GM12878 (cell line): ENCODE data around the gene TACR1. TPM values are rescaled to one million over a fixed set of nuclear protein-coding genes. Genes with fewer than 3 reads are reported as not detected.

Source experiments
- ATAC-seq: fragments of 200-7000 bp; cut with Tn5 transposase; 3 replicates; pipeline ENCODE4 v1.9.1; 2020; ENCODE audit warnings: mild to moderate bottlenecking, moderate library complexity
- BruUV-seq: library from RNA; stranded (reverse); fragments of 400-500 nt; replicated peaks from 2 replicates; lab custom pipeline; 2021; lab: Mats Ljungman, UMichigan
- CTCF ChIA-PET: fragments of 300-600 bp; sonication (Branson Sonifier 250); formaldehyde crosslinking; extraction: SDS; loops from one replicate; lab custom pipeline; 2021; ENCODE audit warnings: inconsistent platforms; lab: Yijun Ruan, JAX
- POLR2A ChIA-PET: fragments of 350-600 bp; formaldehyde crosslinking; extraction: SDS; loops from one replicate; lab custom pipeline; 2021; ENCODE audit warnings: inconsistent platforms; lab: Charles Lee
- RAD21 ChIA-PET: fragments of 300-600 bp; sonication (Branson Sonifier 250); formaldehyde crosslinking; loops from one replicate; lab custom pipeline; 2023; ENCODE audit warnings: antibody characterized with exemption; ENCODE audit not compliant: unreplicated experiment; lab: Charles Lee
- SMC1A ChIA-PET: fragments of 300-600 bp; sonication (Branson Sonifier 250); formaldehyde crosslinking; loops from one replicate; lab custom pipeline; 2023; ENCODE audit not compliant: unreplicated experiment, uncharacterized antibody; lab: Charles Lee
- DNase-seq: peaks from one replicate; pipeline ENCODE4 v3.0.0-alpha.2; 2011; ENCODE audit warnings: low read depth, low spot score
- FAIRE-seq: peaks from 3 replicates; lab custom pipeline; 2011; peaks lifted over from hg19 to GRCh38; lab: Jason Lieb, UNC
- H2AFZ ChIP-seq: 2 replicates; pipeline ENCODE4 v1.6.0; 2011; ENCODE audit warnings: low read depth, low read length, control low read depth; ENCODE audit not compliant: control insufficient read depth
- H3K27ac ChIP-seq: 2 replicates; pipeline ENCODE4 v1.5.1; 2011; ENCODE audit warnings: control low read depth; ENCODE audit not compliant: control insufficient read depth, insufficient read depth
- H3K27me3 ChIP-seq, 2 experiments: replicated peaks in 1 of 2; 2 replicates each; pipeline versions ENCODE4 v1.6.0 to v1.6.1; 2011; ENCODE audit warnings: low read length in 1 of 2; ENCODE audit not compliant: control insufficient read depth in 2 of 2, insufficient read depth in 2 of 2
- H3K36me3 ChIP-seq, 2 experiments: 2 replicates each; pipeline ENCODE4 v1.5.1; 2011; ENCODE audit warnings: low read length in 1 of 2; ENCODE audit not compliant: control insufficient read depth in 2 of 2, insufficient read depth in 2 of 2
- H3K4me1 ChIP-seq: 2 replicates; pipeline ENCODE4 v1.6.1; 2011; ENCODE audit warnings: mild to moderate bottlenecking, low read length, moderate library complexity, mixed read lengths; ENCODE audit not compliant: control insufficient read depth, insufficient read depth
- H3K4me2 ChIP-seq: 2 replicates; pipeline ENCODE4 v1.6.0; 2011; ENCODE audit warnings: control low read depth; ENCODE audit not compliant: control insufficient read depth, insufficient read depth
- H3K4me3 ChIP-seq: fragments of 200-600 bp; sonication (generic); 2 replicates; pipeline ENCODE4 v1.5.1; 2016
- H3K79me2 ChIP-seq: 2 replicates; pipeline ENCODE4 v1.6.0; 2011; ENCODE audit warnings: low read length; ENCODE audit not compliant: control insufficient read depth, insufficient read depth
- H3K9ac ChIP-seq: 2 replicates; pipeline ENCODE4 v1.8.0; 2011; ENCODE audit warnings: low read length, control low read depth, mixed read lengths; ENCODE audit not compliant: control insufficient read depth, insufficient read depth
- H3K9me3 ChIP-seq: replicated peaks from 3 replicates; pipeline ENCODE4 v1.5.1; 2011; ENCODE audit warnings: mild to moderate bottlenecking, low read length; ENCODE audit not compliant: control insufficient read depth, insufficient read depth
- H4K20me1 ChIP-seq: 2 replicates; pipeline ENCODE4 v1.6.0; 2011; ENCODE audit not compliant: control insufficient read depth, insufficient read depth
- ESRRA ChIP-seq: IDR thresholded peaks from 2 replicates; pipeline ENCODE4 v1.6.1; 2012; ENCODE audit warnings: mild to moderate bottlenecking, low read length, improper control_type of control experiment
- ETV6 ChIP-seq, 2 experiments: fragments of 450-650 bp in 1 of 2; IDR thresholded peaks in 1 of 2; conservative IDR thresholded peaks in 1 of 2; 2 replicates each; pipeline ENCODE4 v1.6.1; 2014; ENCODE audit warnings: antibody characterized with exemption in 1 of 2, borderline replicate concordance in 1 of 2, low read depth in 1 of 2, mild to moderate bottlenecking in 1 of 2, moderate library complexity in 1 of 2
- EZH2 ChIP-seq: IDR thresholded peaks from 2 replicates; pipeline ENCODE4 v1.6.1; 2012; ENCODE audit warnings: low read depth, mild to moderate bottlenecking, control low read depth, inconsistent platforms, low read length, borderline replicate concordance; ENCODE audit not compliant: control insufficient read depth
- HDGF ChIP-seq: fragments of 450-650 bp; IDR thresholded peaks from 2 replicates; pipeline ENCODE4 v1.6.1; 2016; ENCODE audit warnings: antibody characterized with exemption
- IRF4 ChIP-seq: IDR thresholded peaks from 2 replicates; pipeline ENCODE4 v1.6.1; 2011; ENCODE audit warnings: low read depth, low read length
- KLF5 ChIP-seq: fragments of 450-650 bp; IDR thresholded peaks from 2 replicates; pipeline ENCODE4 v1.6.1; 2014; ENCODE audit warnings: mild to moderate bottlenecking; ENCODE audit not compliant: partially characterized antibody
- MEF2B ChIP-seq: fragments of 450-650 bp; IDR thresholded peaks from 2 replicates; pipeline ENCODE4 v1.6.1; 2018; ENCODE audit warnings: mild to moderate bottlenecking, moderate library complexity; ENCODE audit not compliant: partially characterized antibody, poor library complexity, severe bottlenecking
- MTA2 ChIP-seq: fragments of 450-650 bp; IDR thresholded peaks from 2 replicates; pipeline ENCODE4 v1.6.1; 2016; ENCODE audit warnings: low read depth, mild to moderate bottlenecking, moderate library complexity
- NRF1 ChIP-seq: conservative IDR thresholded peaks from 2 replicates; pipeline ENCODE4 v1.6.1; 2011; ENCODE audit warnings: mild to moderate bottlenecking, low read depth, low read length, improper control_type of control experiment
- PAX5 ChIP-seq: IDR thresholded peaks from 2 replicates; pipeline ENCODE4 v1.6.1; 2011; ENCODE audit warnings: low read depth, low read length, borderline replicate concordance
- POLR2A ChIP-seq: IDR thresholded peaks from 2 replicates; pipeline ENCODE4 v1.6.1; 2011; ENCODE audit warnings: low read depth, mild to moderate bottlenecking, low read length
- STAT1 ChIP-seq: fragments of 450-650 bp; conservative IDR thresholded peaks from 2 replicates; pipeline ENCODE4 v1.6.1; 2014; ENCODE audit warnings: antibody characterized with exemption, mild to moderate bottlenecking
- TCF12 ChIP-seq: IDR thresholded peaks from 2 replicates; pipeline ENCODE4 v1.6.1; 2011; ENCODE audit warnings: low read depth, mild to moderate bottlenecking, low read length
- YY1 ChIP-seq: IDR thresholded peaks from 2 replicates; pipeline ENCODE4 v1.6.1; 2011; ENCODE audit warnings: low read depth, mild to moderate bottlenecking, low read length
- ZNF207 ChIP-seq: fragments of 450-650 bp; IDR thresholded peaks from 2 replicates; pipeline ENCODE4 v1.6.1; 2014; ENCODE audit warnings: antibody characterized with exemption, mild to moderate bottlenecking, borderline replicate concordance
- WGBS: methylation state at CpG from one replicate; pipeline ENCODE4 v1.1.6; 2016; ENCODE audit warnings: low lambda C conversion rate; ENCODE audit not compliant: insufficient replicate concordance, insufficient coverage; ENCODE audit errors: missing lambda C conversion rate; 5-methylcytosine and 5-hydroxymethylcytosine counted together
- in situ Hi-C: fragments of 300-500 bp; cut with MboI; formaldehyde crosslinking; loops from 9 replicates; pipeline ENCODE4 v1.14.3; 2018; ENCODE audit warnings: mixed read lengths
- intact Hi-C: fragments of 100-400 bp; cut with micrococcal nuclease; formaldehyde crosslinking; loops from one replicate; pipeline ENCODE4 v1.14.2; 2022; ENCODE audit not compliant: unreplicated experiment
- polyA plus RNA-seq, 11 experiments: library from polyadenylated mRNA; depleted of rRNA in 4 of 11; unstranded in 6 of 11; stranded (reverse) in 5 of 11; fragments of >200 nt; fragmentation: Nextera tagmentation in 4 of 11; fragmentation: Illumina TruSeq in 1 of 11; extraction: Ambion mirVana in 4 of 11; extraction: Trizol in 1 of 11; gene quantifications; 1 replicate in 1 of 11; 2 replicates in 10 of 11; pipeline versions ENCODE4 v1.2.1 to v1.2.3, GENCODE V29; 2011 to 2016; ENCODE audit warnings: inconsistent platforms in 2 of 11, missing spikeins in 2 of 11, low read depth in 1 of 11
- total RNA-seq, 4 experiments: library from RNA; depleted of rRNA in 3 of 4; stranded (reverse); fragments of >200 nt in 3 of 4; fragmentation: Illumina TruSeq in 1 of 4; extraction: Trizol in 1 of 4; gene quantifications; 2 replicates each; pipeline versions ENCODE4 v1.2.1 to v1.2.3, GENCODE V29; 2013 to 2021
- TF ChIP-seq, protein P1 (sequence below): IDR thresholded peaks from 2 replicates; pipeline ENCODE4 v1.6.1; 2011; ENCODE audit warnings: borderline replicate concordance, low read depth, mild to moderate bottlenecking, moderate library complexity, mixed read lengths, low read length; ENCODE audit not compliant: insufficient read depth; ENCODE audit errors: extremely low read length

TACR1 gene
- total and polyA plus RNA-seq, 10 of the 15 experiments (the other 5 are each of a cell fraction or from before 2014, with no cell fraction given) = 0.04 to 1.4 (median 0.15) TPM

DNA sequence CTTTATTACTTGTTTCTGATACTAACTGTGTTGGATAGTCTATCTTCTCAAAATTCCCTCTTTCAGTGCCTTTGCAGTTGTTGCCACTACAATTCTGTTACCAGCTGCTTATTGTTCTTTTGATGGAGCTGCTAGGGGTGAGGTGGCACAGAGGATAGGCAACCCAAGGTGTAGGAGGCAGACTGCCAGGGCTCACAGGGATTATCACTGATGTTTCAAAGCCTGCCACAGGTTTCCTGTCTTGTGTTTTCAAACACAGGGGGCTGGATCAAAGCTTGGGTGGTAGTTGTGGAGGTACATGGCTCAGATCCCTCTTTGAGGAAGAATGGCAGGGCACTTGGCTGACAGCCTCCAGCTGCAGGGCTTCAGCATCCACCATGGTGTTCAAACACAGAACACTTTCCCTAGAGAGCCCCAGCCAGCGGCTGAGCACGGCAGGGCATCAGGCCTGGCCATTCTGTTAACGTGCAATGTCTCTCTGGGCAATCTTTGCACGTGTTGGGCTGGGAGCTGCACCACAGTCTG is 153.7 kb downstream of the TACR1 start:
- no peaks in the 10 kb centered on the region; the same call in 2 of the 3 replicates for H3K9me3 ChIP-seq
- ATAC-seq (no peak), FAIRE-seq (no peak), DNase-seq (no peak)
- intact Hi-C loops = no loop called here
- WGBS = 17% methylated on average over 4 of the region's 4 CpGs
- H3K27me3 ChIP-seq = no peaks in the 10 kb centered on the region
- in situ Hi-C loops = no loop called here
- H3K79me2 ChIP-seq = no peaks in the 10 kb centered on the region
- no peaks in the 10 kb centered on the region for H4K20me1 ChIP-seq
- SMC1A ChIA-PET = interaction anchor here (0.7 to 1.8 kb wide), 5 partner anchors 11 to 359 kb away, joined by 3 to 5 read pairs (median 3); no protein-coding TSS in a partner anchor
- RAD21 ChIA-PET = interaction anchor here (0.6 to 1.0 kb wide), 2 partner anchors 233 to 425 kb away, joined by 3 read pairs; no protein-coding TSS in a partner anchor
- H2AFZ ChIP-seq = no peak overlapping the region
- POLR2A ChIA-PET = no interaction called here
- no peak overlapping the region for H3K27ac ChIP-seq
- H3K4me1 ChIP-seq = no peaks in the 10 kb centered on the region
- no peak overlapping the region for H3K9ac ChIP-seq
- no peaks in the 10 kb centered on the region; a peak in 1 of 4 replicates for H3K36me3 ChIP-seq
- CTCF ChIA-PET = interaction anchor here (0.7 to 5.9 kb wide), 7 partner anchors 8 to 560 kb away, joined by 3 to 38 read pairs (median 5); no protein-coding TSS in a partner anchor
- TF ChIP-seq YY1 (no peak), TCF12 (no peak)
- no peak overlapping the region for H3K4me2 ChIP-seq
- H3K4me3 ChIP-seq = no peak overlapping the region
- BruUV-seq = no TSS peak

GRCh38 chr2:75044291-75044690 is 155.0 kb downstream of the TACR1 start:
- no peak overlapping the region for H3K4me3 ChIP-seq
- SMC1A ChIA-PET = interaction anchor here (0.6 to 1.3 kb wide), 4 partner anchors 8 to 531 kb away, joined by 3 to 4 read pairs (median 3); no protein-coding TSS in a partner anchor
- H3K36me3 ChIP-seq = no peaks in the 10 kb centered on the region
- H3K4me1 ChIP-seq = no peaks in the 10 kb centered on the region
- no peak overlapping the region for H3K9ac ChIP-seq
- RAD21 ChIA-PET = no interaction called here
- H4K20me1 ChIP-seq = no peaks in the 10 kb centered on the region
- H2AFZ ChIP-seq = no peak overlapping the region
- no peak overlapping the region for H3K4me2 ChIP-seq
- in situ Hi-C loops = no loop called here
- no TSS peak for BruUV-seq
- H3K79me2 ChIP-seq = no peaks in the 10 kb centered on the region
- FAIRE-seq (no peak), ATAC-seq (no peak), DNase-seq (no peak)
- no peaks in the 10 kb centered on the region; the same call in 2 of the 3 replicates for H3K9me3 ChIP-seq
- intact Hi-C loops = no loop called here
- no peak overlapping the region for H3K27ac ChIP-seq
- 71% methylated on average over 2 of the region's 2 CpGs for WGBS
- H3K27me3 ChIP-seq = no peaks in the 10 kb centered on the region
- POLR2A ChIA-PET = no interaction called here
- CTCF ChIA-PET = interaction anchor here (0.8 to 5.9 kb wide), 5 partner anchors 9 to 24 kb away, joined by 3 to 38 read pairs (median 5); no protein-coding TSS in a partner anchor
- TF ChIP-seq POLR2A (no peak), IRF4 (no peak), ESRRA (no peak), MEF2B (no peak), NRF1 (no peak), ZNF207 (no peak), PAX5 (no peak), EZH2 (no peak), ETV6 (conservative IDR thresholded peaks at IDR 0.05 in 1 of 2, IDR thresholded peaks at IDR 0.05 in 1 of 2; ENCODE audit: borderline replicate concordance in 1 of 2, low read depth in 1 of 2) (no peak), KLF5 (no peak), HDGF (no peak), MTA2 (no peak), STAT1 (no peak)
- TF ChIP-seq, protein P1, sequence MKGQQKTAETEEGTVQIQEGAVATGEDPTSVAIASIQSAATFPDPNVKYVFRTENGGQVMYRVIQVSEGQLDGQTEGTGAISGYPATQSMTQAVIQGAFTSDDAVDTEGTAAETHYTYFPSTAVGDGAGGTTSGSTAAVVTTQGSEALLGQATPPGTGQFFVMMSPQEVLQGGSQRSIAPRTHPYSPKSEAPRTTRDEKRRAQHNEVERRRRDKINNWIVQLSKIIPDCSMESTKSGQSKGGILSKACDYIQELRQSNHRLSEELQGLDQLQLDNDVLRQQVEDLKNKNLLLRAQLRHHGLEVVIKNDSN = no peak
